ENCODE data around the gene ATP1A1.
A peak's percentile ranks its signal among the peaks of the same experiment; 100 is the strongest.

The ATP1A1 gene

DNA sequence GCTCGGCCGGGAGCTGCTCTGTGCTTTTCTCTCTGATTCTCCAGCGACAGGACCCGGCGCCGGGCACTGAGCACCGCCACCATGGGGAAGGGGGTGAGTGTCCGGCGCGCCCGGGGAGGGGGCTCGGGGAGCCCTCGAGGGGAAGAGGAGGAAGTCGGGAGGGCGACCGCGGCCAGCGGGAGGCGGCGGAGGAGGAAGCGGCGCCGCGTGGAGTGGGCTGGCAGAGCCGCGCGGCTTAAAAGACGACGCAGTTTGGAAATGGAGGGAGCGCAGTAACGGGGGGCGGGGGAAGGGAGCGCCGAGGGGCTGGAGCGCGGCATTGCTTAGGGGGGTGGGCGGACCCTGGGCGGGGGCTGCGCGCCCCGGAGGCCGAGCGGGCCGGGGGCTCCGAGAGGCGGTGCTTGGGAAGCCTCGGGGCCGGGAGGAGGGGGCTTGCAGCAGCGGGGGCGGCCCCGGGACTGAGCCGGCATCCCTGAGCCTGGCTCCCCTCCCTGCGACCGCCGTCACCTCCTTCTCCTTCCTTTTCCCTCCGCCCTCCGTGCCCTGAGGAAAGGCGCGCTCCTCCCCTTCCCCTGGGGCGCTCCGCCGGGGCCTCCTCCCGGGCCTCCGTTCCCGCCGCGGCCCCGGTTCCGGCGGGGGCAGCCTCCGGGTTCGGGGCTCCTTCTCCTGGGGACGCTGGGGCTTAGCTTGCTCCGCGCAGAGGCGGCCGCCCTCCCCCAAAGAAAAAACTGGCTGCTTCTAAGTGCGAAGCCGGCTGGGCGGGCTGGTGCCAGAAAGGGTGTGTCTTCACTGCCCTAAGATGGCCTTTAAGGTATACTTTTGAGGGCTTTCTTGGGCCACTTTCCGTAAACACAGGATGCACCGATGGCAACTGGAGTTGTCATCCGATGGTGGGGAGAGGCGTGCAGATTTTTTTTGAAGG lies 648 bp downstream of the ATP1A1 start:
- peak; percentile 68 to 84 (median 78) for DNase-seq

GRCh38 chr1:116374353-116375147 lies 1.5 kb downstream of the ATP1A1 start:
- DNase-seq, result no peak

- peak; percentile 48 to 69 (median 63) for DNase-seq
These were observed 2.3 kb downstream of the ATP1A1 start for GRCh38 chr1:116375148-116375886.

- DNase-seq, result peak; percentile 59 to 70 (median 64)
These were observed 3.1 kb downstream of the ATP1A1 start for GRCh38 chr1:116375887-116376728.

- no peak for DNase-seq
These were observed 3.7 kb downstream of the ATP1A1 start for GRCh38 chr1:116376729-116377086.

DNA sequence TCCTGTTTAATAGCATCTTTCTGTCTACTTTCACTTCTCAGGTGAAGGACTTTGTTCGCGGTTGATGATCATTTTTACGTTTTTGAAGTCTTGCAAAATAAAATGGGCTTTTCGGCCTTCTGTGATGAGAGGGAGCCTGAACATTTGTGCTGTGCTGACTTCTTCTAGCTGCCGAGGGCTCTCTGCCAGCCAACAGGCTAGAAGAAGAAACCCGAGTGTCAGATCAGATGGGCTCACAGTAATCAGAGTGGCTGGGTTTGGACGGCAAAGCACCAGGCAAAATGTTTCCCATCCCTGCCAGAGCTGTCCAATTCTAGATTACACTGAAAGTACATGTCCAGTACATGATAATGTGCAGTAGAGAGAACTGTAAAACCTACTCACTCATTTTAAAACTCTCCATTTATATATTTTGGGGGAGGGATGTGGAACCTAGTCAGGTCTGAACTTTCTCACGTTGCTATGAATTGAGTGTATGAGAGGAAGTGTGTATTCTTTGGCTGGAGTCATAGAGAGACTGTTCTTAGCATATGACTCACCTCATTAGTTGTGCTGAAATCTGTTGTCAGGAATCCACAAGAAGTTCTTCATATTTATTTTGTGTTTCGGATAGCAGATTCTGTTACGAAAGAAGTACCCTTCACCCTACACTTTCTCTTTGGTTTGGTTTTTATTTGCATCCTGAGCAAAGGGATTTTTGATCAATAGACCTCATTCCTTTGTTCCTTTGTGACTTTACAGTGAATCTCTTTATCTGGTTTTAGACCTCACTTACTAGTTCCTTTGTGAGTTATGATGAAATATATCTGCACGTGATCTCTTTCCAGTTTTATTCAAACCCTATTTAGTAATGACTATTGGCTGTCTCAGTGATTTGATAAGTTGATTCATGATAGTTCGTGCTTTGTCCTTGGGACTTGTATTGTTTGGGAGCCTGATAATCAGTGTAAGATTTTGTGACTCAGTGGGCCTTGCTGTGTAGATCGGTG lies 4.8 kb downstream of the ATP1A1 start:
- peak; percentile 39 to 92 (median 74) for DNase-seq

GRCh38 chr1:116379057-116379630 lies 6.1 kb downstream of the ATP1A1 start:
- DNase-seq, result no peak

- DNase-seq, result no peak
These were observed 6.8 kb downstream of the ATP1A1 start for GRCh38 chr1:116379674-116380498.

DNA sequence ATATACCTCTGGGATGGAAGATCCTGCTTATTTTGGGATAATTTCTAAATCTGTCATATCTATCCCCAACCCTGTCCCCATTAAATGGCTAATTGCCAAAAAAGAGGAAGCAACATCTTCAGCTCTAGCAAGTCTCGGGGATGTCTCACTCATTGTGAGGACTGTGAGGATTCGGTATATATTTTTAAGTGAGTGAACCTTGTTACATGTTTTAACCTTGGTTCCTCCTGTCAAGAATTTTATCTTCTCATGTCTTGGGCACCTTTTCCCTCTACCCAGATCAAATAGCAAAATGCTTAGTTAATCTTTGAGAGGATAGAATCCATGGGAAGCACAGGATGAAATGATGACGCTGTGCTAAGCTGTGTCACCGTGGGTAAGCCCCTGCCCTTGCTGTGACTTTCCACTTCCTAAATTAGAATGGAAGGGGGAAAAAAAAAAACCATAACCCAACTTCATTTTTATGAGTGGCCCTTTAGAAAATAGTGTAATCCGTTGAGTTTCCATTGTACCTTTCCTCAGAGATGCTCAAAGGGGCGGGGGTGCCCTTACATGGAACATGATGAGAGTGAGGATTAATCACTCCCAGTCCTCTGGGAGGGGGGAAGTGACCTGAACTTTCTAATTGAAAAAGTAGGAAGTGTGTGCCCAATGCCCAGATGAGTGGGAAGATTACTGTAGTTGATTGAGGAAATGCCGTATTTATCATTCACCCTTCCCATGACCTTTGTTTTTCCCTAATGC lies 7.6 kb downstream of the ATP1A1 start:
- peak; percentile 71 to 89 (median 75) for DNase-seq

- DNase-seq, result no peak
These were observed 9.3 kb downstream of the ATP1A1 start for GRCh38 chr1:116382321-116382720.

GRCh38 chr1:116382857-116383483 lies 9.9 kb downstream of the ATP1A1 start:
- no peak for DNase-seq

GRCh38 chr1:116386042-116386441 lies 13.0 kb downstream of the ATP1A1 start:
- DNase-seq, result no peak

DNA sequence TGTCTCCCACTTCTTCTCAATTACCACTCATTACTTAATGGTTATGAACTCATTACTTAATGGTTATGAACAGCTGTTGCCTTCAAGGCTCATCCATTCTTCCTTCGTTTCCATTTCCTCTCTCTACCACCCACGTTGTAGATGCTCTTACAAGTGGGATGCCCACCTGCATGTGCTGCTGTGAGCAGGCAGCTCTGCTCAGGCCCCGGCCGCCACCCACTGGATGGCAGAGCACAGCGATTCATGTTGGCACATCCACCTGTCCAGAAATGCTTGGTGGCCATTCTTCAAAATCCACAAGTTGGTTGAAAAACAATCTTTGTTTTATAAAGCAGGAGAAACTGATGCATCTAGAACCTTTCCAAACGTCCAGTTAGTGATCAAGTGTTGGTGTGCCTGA lies 14.5 kb downstream of the ATP1A1 start:
- DNase-seq, result no peak

GRCh38 chr1:116388122-116388521 lies 15.1 kb downstream of the ATP1A1 start:
- DNase-seq, result no peak

DNA sequence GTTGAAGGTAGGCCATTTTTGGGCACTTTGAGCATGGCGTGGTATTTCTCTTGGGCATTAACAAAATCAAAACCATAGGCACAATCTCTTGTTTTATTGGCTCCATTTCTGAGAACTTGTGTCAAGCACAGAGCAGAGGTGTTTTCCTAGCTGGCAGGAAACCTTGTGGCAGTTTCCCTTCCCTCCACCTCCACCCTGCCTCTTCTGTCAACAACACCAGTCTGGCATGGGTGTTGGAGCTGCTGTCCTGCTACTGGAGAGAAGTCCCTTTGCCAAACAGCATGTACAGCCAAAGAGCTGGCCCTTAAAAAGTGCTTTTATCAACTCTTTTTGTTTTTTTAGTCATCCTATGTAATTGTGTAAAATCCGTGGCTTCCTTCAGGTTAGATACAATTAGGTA lies 16.0 kb downstream of the ATP1A1 start:
- DNase-seq, result no peak

- no peak for DNase-seq
These were observed 16.6 kb downstream of the ATP1A1 start for GRCh38 chr1:116389686-116390085.

- no peak for DNase-seq
These were observed 17.2 kb downstream of the ATP1A1 start for GRCh38 chr1:116390195-116390594.

DNA sequence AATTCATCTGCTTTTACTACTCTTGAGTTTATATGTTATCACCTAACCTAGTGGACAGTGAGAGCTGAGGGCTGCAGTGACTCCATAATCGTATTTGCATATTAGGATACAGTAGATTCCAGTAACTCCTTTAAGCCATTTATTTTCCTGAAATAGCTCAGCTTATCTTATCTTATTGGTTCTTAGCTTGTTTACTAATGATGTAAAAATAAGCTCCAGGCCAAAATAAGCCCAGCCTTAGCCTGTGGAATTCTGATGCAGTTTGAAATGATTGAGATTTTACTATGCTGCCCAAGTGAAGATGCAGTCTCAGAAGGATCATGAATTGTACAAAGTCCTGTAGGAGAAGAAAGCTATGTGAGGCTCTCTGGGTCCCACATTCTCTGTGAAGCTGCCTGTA lies 18.1 kb downstream of the ATP1A1 start:
- no peak for DNase-seq
